ENCODE data around the gene R3HDM1.

GRCh38 chr2:135510577-135510976, 20.7 kb upstream of the R3HDM1 start:
- TF ChIP-seq, protein P1, sequence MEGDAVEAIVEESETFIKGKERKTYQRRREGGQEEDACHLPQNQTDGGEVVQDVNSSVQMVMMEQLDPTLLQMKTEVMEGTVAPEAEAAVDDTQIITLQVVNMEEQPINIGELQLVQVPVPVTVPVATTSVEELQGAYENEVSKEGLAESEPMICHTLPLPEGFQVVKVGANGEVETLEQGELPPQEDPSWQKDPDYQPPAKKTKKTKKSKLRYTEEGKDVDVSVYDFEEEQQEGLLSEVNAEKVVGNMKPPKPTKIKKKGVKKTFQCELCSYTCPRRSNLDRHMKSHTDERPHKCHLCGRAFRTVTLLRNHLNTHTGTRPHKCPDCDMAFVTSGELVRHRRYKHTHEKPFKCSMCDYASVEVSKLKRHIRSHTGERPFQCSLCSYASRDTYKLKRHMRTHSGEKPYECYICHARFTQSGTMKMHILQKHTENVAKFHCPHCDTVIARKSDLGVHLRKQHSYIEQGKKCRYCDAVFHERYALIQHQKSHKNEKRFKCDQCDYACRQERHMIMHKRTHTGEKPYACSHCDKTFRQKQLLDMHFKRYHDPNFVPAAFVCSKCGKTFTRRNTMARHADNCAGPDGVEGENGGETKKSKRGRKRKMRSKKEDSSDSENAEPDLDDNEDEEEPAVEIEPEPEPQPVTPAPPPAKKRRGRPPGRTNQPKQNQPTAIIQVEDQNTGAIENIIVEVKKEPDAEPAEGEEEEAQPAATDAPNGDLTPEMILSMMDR (IDR thresholded peaks at IDR 0.05) = no peak
- no peak for TF ChIP-seq ZFX (IDR thresholded peaks at IDR 0.05; ENCODE audit: borderline replicate concordance)
